CMK (cell line): ENCODE data around the gene CCSER1.
"Not testable (repeated sequence)": the region's sequence is repeated elsewhere in the genome, so short reads cannot be mapped to it uniquely, and the experiment has no call there.

Experiments
- DNase-seq: peaks from one replicate; pipeline ENCODE4 v3.0.0-alpha.2; 2010; ENCODE audit warnings: low read depth

CCSER1 gene

GRCh38 chr4:91284480-91284879 lies 1157.3 kb downstream of the CCSER1 start:
- DNase-seq: no peak

- no peak for DNase-seq
Measured at GRCh38 chr4:91285487-91285886, 1158.3 kb downstream of the CCSER1 start.

DNA sequence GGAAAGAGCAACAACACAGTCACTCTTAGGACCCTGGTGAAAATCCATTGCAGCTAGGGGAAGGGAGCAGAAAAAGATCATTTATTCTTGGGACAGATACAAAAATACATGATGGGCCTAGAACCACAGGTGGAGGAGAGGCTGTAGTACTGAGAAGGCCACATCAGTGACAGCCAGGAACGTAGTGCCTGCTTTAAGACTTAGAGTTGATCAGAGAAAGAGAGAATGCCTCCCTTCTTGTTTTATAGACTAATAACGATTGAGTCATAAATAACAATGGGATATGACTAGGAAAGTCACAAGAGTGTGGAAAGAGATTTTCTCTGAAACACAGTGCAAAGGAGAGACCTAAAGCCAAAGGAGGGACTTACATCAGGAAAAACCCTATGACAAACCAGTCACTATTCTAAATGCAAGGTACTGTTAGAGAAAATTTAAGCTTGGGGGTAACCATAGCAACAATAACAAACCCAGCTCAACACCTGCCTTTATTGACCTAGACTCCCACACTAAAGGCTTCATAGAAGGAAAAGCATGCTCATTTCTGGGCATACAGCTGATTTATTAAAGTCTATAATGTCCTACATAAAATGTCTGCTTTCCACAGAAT lies 1161.6 kb downstream of the CCSER1 start:
- DNase-seq: no peak

- DNase-seq: no peak
Measured at GRCh38 chr4:91298156-91298700, 1171.0 kb downstream of the CCSER1 start.

DNA sequence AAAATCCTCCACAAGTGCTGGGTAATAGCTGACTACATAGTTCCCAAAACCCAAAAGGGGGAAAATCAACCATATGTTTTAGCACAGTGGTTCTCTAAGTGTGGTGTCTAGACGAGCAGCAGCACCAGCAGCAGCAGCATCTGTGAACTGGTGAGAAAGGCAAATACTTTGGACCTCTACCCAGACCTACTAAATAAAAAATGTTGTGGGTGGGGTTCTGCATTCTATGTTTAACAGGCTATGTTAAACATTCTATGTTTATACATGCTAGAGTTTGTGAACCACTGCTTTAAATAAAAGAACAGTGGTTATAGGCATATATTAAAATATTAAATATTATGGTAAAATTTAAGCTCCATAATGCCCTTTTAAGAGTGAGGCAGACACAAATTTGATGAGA lies 1171.6 kb downstream of the CCSER1 start:
- no peak for DNase-seq

DNA sequence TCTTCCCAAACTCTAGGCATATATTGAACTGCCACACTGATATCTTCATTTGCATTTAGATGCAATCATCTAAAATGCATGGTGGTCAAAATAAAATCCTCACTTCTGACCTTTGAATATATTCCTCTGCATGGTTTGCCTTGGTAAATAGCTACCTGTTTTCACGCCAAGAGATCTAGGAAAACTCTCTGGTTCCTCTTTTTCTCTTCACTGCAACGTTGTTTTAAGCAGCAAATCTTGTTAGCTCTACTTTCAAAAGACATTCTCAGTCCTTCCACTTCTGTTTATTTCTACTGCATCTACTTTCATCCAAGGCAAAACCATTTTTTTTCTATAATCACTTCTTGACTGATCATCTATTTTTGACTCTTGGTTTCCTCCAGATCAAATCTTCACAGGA lies 1174.9 kb downstream of the CCSER1 start:
- no peak for DNase-seq

- no peak for DNase-seq
Measured at GRCh38 chr4:91304292-91304691, 1177.1 kb downstream of the CCSER1 start.

- DNase-seq: no peak
Measured at GRCh38 chr4:91317434-91317833, 1190.2 kb downstream of the CCSER1 start.

GRCh38 chr4:91319556-91320268 lies 1192.5 kb downstream of the CCSER1 start:
- DNase-seq: no peak

DNA sequence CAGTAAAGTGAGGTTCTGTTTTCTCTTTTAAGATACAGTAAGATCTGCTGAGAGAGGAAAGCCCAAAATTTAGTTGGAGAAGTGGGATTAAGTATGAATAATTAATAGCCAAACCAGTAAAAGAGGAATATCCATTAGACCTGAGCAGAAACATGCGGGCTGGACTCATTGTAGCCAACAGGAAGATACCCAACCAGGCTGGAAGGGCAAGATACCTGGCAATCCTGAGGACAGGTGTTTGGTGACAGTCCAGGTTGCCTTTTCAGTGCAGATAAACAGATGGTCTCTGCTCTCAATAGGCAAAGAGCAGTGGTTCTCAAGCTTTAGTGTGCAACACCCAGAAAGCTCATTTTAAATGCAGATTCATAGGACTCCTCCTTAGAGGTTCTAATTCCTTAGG lies 1195.8 kb downstream of the CCSER1 start:
- no peak for DNase-seq

GRCh38 chr4:91325495-91325894 lies 1198.3 kb downstream of the CCSER1 start:
- no peak for DNase-seq

DNA sequence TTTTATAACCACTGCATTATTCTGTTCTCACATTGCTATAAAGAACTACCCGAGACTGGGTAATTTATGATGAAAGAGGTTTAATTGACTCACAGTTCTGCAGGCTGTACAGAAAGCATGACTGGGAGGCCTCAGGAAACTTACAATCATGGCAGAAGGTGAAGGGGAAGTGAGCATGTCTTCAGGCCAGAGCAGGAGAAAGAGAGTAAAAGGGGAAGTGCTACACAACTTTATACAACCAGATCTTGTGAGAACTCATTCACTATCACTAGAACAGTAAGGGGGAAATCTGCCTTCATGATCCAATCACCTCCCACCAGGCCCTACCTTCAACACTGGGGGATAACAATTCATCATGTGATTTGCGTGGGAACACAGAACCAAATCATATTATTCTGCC lies 1199.0 kb downstream of the CCSER1 start:
- not testable (repeated sequence) for DNase-seq

GRCh38 chr4:91330555-91331137 lies 1203.5 kb downstream of the CCSER1 start:
- no peak for DNase-seq

DNA sequence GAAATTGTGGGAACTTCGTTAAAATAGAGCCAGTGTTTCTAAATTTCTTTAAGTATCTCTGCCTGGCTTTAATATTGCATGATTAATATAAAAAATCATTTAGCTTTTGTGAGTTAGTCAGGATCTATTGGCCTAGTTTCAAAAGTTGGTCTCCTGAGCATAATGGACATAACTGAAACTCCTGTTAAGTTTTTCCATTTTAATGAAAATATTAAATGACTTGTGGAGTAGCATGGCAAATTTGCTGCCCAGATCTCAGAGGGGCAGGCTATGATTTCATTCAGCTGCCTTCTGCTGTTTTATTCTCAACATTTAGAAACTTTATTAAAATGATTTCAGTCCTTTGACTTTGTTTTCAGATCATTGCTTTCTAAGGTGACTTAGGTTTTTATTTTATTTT lies 1213.6 kb downstream of the CCSER1 start:
- no peak for DNase-seq

GRCh38 chr4:91345632-91346031 lies 1218.4 kb downstream of the CCSER1 start:
- DNase-seq: no peak

DNA sequence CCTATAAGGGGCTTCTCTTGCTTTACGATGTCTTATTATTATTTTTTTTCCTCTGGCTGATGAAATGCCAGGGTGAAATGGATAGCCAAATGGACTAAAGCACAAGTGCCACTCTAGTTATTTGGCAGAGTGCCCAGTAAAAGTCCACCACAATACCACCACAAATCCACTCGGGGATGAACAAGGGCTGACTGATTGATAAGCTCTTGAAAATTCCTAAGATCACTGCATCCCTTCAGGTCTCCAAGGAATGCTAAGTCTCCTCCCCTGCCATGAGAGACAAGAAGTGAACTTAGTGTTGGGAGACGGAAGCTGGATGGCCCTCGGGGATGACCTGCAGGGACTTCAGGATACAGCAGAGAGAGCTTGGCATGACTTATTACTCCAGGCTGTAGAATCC lies 1229.3 kb downstream of the CCSER1 start:
- not testable (repeated sequence) for DNase-seq

- DNase-seq: not testable (repeated sequence)
Measured at GRCh38 chr4:91358016-91358415, 1230.8 kb downstream of the CCSER1 start.

GRCh38 chr4:91358621-91359020 lies 1231.4 kb downstream of the CCSER1 start:
- not testable (repeated sequence) for DNase-seq

DNA sequence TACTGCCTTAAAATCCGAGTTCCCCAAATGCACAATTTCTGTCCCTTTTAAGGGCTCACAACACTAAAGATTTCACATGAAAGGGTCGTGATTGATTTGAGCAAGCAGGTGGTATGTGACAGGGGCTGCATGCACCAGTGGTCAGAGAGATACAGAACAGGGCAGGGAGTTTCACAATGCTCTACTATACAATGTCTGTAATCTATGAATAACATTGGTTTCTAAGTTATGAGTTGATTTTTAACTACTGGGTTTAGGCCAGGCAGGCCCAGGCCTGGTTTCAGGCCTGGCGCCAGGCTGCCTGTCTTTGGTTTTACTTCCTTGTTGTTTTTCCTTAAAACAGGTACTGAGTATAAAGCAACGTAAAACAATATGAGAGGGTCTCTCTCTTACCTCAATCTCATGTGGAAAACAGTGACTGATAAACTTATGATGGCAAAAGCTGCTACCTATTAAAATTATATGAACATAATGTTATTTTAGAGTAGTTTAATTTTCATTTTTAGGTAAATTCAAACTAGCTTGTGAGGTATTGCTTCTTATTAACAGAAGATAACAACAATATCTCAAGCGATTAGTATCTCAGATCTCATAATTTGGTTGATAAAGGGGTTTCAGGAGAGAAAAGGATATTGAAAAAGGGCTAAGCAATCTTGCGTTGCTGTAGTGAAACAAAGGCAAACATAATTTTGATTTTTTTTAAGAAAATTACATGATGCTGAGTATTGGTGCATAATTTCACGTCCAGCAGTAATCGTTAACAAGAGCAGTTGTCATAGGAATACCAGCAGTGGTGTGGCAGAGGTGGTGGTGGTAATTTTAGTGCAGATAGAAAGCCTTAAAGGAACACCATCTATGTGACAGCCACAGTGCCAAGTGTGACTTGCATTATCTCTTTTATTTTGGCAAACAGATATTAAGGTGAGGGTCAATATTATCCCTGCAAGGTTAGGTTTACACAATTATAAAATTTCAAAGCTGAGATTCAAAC lies 1232.1 kb downstream of the CCSER1 start:
- DNase-seq: no peak

GRCh38 chr4:91362125-91362524 lies 1234.9 kb downstream of the CCSER1 start:
- no peak for DNase-seq

- no peak for DNase-seq
Measured at GRCh38 chr4:91366554-91366953, 1239.4 kb downstream of the CCSER1 start.

DNA sequence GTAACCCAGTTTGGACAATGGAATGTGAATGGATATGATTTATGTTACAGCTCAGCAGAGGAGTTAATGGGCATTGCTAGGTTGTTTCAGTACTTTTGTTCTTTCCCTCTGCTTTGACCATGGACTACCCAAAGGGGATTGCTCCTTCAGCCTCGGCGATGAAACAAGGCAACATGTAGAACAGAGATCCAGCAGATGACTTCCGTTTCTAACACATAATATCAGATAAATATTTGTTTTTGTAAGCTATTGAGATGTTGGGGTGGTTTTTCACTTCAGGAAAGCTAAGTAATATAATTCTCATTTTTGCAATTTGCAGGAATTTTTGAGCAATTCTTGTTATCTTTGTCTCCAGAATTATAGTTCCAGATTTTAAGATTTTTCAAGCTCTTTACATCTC lies 1241.9 kb downstream of the CCSER1 start:
- no peak for DNase-seq
